NOMO-1 treated with dmso at 0.1 percent for 144 hours (cell line): ENCODE data around the gene P2RY12.

ENCODE experiments used
- DNase-seq: peaks from one replicate; lab custom pipeline; 2025; ENCODE audit not compliant: unreplicated experiment; lab: John Stamatoyannopoulos, UW

The P2RY12 gene

DNA sequence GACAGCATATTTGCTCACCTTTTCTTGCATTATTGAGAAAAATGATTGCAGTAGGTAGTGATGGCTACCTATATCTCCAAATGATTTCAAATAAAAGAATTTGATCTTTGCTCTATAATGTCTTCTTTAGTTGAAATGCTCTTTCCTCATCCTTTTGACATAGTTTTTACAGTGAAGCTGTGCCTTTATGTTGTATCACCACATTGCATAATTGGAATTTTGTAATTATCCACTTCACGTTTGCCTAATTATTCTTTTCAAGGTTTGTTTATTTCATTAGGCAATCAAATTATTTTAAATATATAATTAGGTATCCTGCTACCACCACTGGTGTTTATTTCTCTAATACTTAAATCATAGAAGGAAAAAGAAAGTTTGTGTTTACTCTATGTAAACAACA is 33.9 kb downstream of the P2RY12 start:
- no peak for DNase-seq

DNA sequence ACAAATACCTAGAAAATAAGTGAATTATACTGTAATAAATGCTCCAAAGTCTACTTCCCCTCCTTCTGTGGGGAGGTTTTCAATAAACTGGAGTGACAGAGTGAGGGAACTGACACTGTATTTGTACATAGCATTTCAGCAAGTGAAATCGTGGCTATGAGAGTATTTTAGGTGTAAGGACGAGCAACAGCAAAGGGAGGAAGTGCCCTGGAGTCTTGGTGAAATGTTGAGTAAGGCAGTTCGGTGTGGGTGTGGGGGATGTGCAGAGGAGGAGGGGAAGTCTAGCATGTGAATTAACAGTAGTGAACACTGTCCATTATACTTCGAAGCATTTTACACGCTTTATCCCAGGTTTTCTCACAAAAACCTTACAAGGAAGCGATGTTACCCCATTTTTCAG is 37.1 kb downstream of the P2RY12 start:
- peak; percentile 99 for DNase-seq

DNA sequence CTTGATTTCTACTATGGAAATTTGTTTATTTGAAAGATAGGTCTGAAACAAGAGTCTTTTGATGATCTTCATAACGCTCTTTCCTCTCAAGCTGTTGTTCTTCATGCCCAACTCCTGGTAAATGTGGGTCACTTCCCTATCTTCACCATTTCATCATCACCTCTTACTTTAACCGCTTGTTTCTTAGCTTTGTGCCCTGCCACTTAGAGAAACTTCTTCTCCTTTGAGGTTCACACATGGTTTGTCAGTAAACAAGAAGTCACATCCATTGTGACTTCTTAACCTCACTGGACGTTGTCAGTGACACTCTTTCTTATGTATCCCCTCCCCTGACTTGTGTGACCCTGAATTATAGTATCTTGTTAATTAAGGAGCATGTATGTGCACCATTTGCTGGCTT is 38.3 kb downstream of the P2RY12 start:
- peak; percentile 91 for DNase-seq

- no peak for DNase-seq
Observed at GRCh38 chr3:151345859-151346258, 38.7 kb downstream of the P2RY12 start.

- DNase-seq: no peak
Observed at GRCh38 chr3:151331696-151332095, 52.9 kb downstream of the P2RY12 start.

- no peak for DNase-seq
Observed at GRCh38 chr3:151330899-151331298, 53.7 kb downstream of the P2RY12 start.

- DNase-seq: peak; percentile 55
Observed at GRCh38 chr3:151330379-151330778, 54.2 kb downstream of the P2RY12 start.

- peak; percentile 35 for DNase-seq
Observed at GRCh38 chr3:151329363-151329762, 55.2 kb downstream of the P2RY12 start, which contains the start of gene P2RY13. P2RY13 (minus strand) TSS chr3:151329549; CDS start chr3:151329528, 21 bp downstream.

DNA sequence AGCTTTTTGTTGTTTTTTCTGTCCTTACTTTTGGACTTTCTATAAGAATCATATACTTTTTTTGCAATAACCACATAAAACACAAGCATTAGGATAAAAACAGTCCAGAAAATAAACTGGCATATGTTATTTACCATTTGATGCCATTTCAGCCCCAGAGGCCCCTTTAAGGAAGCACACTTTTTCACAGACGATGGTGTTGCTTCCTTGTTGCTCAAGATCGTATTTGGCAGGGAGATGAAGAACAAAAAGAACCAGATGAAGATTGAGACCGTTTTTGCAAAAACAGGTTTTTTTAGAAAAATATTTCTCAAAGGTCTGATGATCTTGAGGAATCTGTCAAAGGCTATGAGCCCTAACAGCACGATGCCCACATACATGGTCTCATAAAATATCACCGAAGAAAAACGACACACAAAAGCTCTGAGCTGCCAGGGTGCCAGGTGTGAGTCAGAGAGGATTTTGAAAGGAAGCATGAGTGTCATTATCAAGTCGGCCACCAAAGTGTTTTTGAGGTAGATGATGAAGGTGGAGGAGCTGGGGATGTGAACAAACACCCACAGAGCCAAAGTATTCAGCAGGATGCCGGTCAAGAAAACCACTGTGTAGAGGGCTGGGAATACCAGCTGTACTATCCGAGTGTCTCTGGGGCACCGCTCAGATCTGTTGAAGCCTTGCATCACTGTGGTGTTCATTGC is 56.1 kb downstream of the P2RY12 start:
- DNase-seq: peak; percentile 69

DNA sequence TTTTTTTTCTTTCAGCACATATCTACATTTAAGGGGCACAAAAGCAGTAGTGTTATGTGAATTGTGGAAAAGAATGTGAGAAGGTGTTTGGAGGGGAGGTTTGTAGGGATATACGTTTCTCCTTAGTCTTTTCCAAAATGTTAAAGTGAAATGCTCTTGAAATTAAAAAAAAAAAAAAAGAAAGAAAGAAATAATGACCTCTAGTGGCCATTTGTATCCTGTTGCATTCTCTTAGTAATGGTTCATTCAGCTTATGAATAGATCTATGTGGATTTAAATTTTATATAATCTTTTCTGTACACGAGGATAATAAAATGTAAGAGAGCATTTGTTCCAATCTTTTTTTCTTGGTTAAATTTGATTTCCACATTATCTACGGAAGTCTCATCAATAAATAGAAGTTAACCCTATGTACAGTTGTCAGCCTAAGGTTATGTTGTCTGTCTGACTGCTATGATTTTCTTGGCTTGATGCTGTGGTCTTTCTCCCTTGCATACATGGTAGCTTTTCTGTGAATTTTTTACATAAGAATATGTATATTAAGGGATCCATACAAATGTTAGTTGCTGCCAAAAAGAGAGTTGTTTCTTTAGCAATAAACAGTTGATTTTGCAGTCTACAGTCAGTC is 56.9 kb downstream of the P2RY12 start:
- DNase-seq: peak; percentile 11

DNA sequence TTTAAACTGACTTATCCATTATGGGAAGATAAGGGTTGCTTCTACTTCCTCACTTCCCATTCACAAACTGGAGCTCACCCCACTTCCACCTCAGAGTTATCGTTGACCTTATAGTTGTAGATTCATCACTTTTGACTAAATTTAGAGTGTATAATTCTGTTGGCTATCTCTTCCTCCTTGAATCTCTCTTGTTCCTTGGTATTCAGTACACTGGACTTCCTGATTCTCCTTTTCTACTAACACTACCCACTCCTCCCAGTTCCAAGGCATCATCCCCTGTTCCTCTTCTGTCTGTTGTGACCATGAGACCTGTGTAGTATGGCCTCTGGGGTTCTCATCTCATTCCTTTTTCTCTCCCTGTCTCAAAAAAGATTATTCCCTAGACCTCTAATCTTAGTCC is 62.0 kb downstream of the P2RY12 start:
- DNase-seq: peak; percentile 7

GRCh38 chr3:151321526-151321925 is 63.0 kb downstream of the P2RY12 start:
- peak; percentile 18 for DNase-seq

DNA sequence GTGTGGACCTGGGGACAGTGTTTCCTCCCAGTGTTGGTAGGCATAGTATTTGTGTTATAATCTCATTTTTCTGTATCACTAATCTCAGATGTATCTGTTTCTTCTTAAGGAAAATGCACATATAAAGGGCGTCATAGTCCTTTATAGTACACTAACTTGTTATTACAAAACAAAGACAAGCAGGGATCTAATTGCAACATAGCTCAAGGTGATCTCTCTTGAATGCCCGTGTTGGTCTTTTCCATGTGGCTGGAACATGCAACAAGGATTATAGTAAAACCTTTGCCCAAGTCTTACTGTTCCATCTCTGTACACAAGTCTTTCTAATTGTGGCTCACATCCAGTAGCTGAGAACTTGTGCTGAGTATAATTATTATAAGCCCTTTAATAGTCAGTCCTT is 64.4 kb downstream of the P2RY12 start:
- DNase-seq: no peak

GRCh38 chr3:151319628-151320027 is 64.9 kb downstream of the P2RY12 start:
- DNase-seq: no peak

DNA sequence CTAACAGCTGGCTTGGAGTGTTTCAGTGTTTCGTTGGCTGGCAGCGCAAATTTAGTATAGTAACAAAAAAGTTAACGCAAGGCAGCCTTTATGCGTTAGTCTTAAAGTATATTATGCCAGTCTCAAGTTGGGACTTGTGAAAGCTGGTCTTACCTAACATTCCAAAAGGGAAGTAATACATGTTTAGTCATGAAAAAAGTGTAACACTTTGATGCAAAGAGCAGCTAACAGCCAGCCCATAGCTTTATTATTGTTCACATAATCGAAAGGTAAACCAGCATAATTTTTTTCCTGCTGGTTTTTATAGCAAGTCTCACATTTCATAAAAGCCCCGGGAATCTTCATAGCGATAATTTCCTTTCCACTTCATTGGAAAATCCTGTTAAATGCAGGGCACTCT is 65.6 kb downstream of the P2RY12 start:
- DNase-seq: peak; percentile 41

DNA sequence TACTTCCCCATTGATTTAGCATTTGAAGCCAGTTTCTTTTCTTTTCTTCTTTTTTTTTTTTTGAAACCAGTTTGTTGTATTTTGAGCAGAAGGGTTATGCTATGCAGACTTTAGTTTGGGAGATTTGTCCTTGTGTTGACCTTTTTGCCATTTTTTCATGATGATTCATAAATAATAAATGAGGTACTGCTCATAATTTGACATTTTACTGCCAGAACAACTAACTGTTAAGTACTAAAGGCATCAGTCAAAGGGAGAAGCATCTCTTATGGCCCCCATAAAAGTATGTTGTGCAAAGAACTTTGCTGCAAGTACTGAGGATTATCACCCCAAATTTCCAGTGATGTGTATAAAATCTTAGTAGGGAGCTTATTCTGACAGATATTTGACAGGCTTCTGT is 66.2 kb downstream of the P2RY12 start:
- DNase-seq: no peak

GRCh38 chr3:151316267-151316991 is 68.1 kb downstream of the P2RY12 start, which contains the start of gene GPR87:
GPR87 (minus strand) TSS chr3:151316820; CDS start chr3:151300100, 16,720 bp downstream.
- DNase-seq: no peak

DNA sequence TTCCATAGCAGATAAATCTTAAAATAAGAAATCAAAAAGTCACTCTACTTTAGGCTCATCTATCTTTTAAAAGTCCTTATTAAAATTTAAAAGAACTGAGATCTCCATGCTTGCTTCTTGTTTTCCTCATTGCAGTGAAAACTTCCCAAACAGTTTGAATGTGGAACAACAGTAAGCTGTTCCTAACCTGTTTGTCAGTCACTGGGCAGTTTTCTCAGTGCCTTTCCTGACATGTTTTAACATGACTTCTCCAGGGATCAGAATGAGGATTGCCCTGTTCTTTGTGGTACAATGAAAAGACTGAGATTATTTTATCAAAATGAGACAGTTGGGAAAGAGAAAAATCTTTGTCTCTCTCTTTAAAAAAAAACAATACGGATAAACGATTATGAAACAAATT is 68.7 kb downstream of the P2RY12 start:
- no peak for DNase-seq

DNA sequence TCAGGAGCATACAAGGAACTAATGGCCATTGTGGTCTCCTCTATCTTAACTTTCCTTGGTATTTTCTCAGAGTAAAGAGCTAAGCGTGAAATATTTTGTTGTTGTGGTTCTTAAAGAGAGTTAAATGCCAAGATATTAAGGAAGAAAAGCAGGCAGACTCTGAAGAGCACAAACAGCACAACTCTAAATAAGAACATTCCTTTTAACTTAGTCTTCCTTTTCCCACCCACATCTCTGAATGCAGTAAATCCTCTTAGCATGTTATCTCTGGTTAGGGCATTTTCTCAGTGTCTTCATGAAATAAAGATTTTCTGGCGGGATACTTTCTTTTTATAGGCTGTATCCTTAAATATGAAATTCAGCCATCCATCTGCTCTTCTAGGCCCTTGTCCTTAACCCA is 69.4 kb downstream of the P2RY12 start:
- no peak for DNase-seq

DNA sequence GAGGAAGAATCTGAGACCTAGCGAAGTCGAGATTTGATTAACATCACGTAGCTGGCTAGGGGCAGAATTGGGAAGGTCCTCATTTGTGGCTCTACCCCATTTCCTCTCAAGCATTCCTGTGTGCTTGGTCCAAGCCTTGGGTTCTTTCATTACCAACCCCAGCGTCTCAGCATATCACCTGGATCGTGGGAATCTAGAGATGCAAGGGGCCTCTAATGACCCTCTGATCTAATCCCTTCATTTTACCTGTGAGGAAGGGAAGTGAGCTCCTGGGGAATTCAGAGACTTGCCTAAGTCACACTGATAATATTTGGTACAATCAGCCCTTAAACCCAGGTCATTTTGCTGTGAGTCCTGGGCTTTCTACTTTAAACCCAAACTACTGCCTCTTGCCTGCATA is 70.0 kb downstream of the P2RY12 start:
- no peak for DNase-seq

GRCh38 chr3:151314137-151314536 is 70.4 kb downstream of the P2RY12 start:
- DNase-seq: no peak

- no peak for DNase-seq
Observed at GRCh38 chr3:151312972-151313371, 71.6 kb downstream of the P2RY12 start.
